ENCODE measurements around the gene DBNL.

Gene DBNL

GRCh38 chr7:44062180-44062902 lies 17.8 kb downstream of the DBNL start:
- TF ChIP-seq TAF1 (IDR thresholded peaks at IDR 0.05; ENCODE audit: borderline replicate concordance, low read depth, low read length) (no peak), POLR2A (IDR thresholded peaks at IDR 0.05; ENCODE audit: low read depth, low read length) (0 out of 2 replicates have a peak, but pooled peaks have one; percentile 37), POLR2AphosphoS5 (IDR thresholded peaks at IDR 0.05; ENCODE audit: low read depth, low read length) (0 out of 2 replicates have a peak, but pooled peaks have one; percentile 48)
- FAIRE-seq (no peak), DNase-seq (ENCODE audit: insufficient read length) (no peak)

GRCh38 chr7:44062903-44063295 lies 18.4 kb downstream of the DBNL start:
- DNase-seq (ENCODE audit: insufficient read length) (no peak), FAIRE-seq (no peak)
- TF ChIP-seq POLR2A (IDR thresholded peaks at IDR 0.05; ENCODE audit: low read depth, low read length): no peak
- no peak for TF ChIP-seq TAF1 (IDR thresholded peaks at IDR 0.05; ENCODE audit: borderline replicate concordance, low read depth, low read length)
- no peak for TF ChIP-seq POLR2AphosphoS5 (IDR thresholded peaks at IDR 0.05; ENCODE audit: low read depth, low read length)

- DNase-seq (ENCODE audit: insufficient read length): no peak
- FAIRE-seq: no peak
- TF ChIP-seq POLR2A (IDR thresholded peaks at IDR 0.05; ENCODE audit: low read depth, low read length) (no peak), POLR2AphosphoS5 (IDR thresholded peaks at IDR 0.05; ENCODE audit: low read depth, low read length) (no peak), TAF1 (IDR thresholded peaks at IDR 0.05; ENCODE audit: borderline replicate concordance, low read depth, low read length) (no peak)
Observed at GRCh38 chr7:44063547-44063893, 19.0 kb downstream of the DBNL start.

DNA sequence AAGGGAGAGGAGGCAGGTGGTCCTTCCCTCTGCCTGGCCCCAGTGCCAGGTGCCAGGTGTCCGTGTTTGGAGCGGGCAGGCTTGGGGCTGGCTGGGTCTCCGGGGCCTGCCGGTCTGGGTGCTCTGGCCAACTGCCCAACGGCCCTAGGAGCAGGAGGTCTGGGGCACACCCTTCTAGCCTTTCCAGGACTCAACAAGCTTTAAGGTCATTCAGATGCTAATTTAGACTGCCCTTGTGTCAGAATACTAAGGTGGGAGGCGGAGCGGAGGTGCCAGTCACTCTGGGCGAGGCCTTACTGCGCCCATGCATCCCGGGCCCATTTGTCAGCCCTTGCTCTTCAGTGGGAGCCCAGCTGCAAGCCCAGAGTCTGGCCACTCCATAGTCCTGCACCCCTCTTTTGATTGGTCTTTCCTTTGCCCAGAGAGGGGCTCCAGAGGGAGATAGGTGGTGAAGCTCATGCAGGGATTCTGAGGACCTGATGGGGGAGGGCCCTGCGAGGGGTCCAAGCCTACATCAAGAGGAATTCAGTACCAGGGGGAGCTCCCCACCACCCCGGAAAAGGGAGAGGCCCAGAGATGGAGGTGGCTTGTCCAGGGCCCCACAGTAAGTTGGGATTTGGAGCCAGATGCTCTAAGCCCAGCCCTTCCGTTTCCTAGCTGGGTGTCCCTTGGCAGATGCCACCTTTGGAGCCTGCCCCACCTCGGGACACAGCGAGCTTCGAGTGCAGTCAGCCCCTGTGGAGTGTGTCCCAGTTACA lies 19.6 kb downstream of the DBNL start:
- TF ChIP-seq POLR2AphosphoS5 (IDR thresholded peaks at IDR 0.05; ENCODE audit: low read depth, low read length): peak; percentile 55; the same call in 1 of the 2 replicates
- no peak for TF ChIP-seq TAF1 (IDR thresholded peaks at IDR 0.05; ENCODE audit: borderline replicate concordance, low read depth, low read length)
- 0 out of 2 replicates have a peak, but pooled peaks have one; percentile 16 for TF ChIP-seq POLR2A (IDR thresholded peaks at IDR 0.05; ENCODE audit: low read depth, low read length)
- DNase-seq (ENCODE audit: insufficient read length) (no peak), FAIRE-seq (no peak)

DNA sequence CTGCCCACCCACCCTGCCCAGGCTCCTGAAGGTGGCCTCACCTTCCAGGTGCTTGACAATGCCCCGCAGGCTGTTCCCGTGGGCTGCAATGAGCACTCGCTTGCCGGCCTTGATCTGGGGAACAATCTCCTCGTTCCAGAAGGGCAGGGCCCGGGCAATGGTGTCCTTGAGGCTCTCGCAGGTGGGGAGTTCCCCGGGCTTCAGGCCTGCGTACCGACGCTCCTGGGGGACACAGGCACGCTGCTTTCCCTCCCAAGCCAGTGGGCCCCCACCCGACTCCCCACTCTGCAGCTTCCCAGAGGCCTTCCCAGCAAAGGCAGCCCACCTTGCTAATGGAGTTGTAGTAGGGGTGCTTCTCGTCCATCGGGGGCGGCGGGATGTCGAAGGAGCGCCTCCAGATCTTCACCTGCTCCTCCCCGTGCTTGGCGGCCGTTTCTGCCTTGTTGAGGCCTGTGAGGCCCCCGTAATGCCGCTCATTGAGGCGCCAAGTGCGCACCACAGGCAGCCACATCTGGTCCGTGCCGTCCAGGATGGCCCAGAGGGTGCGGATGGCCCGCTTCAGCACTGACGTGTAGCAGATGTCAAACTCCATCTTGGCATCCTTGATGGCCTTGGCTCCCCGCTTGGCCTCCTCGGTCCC lies 20.4 kb downstream of the DBNL start:
- FAIRE-seq (no peak), DNase-seq (ENCODE audit: insufficient read length) (no peak)
- TF ChIP-seq POLR2AphosphoS5 (IDR thresholded peaks at IDR 0.05; ENCODE audit: low read depth, low read length) (no peak), TAF1 (IDR thresholded peaks at IDR 0.05; ENCODE audit: borderline replicate concordance, low read depth, low read length) (no peak), POLR2A (IDR thresholded peaks at IDR 0.05; ENCODE audit: low read depth, low read length) (no peak)

GRCh38 chr7:44065431-44066110 lies 21.1 kb downstream of the DBNL start, which contains the start of gene PGAM2:
Gene PGAM2 (minus strand): TSS chr7:44065567. CDS start chr7:44065529, 38 bp downstream.
- no peak for FAIRE-seq
- TF ChIP-seq POLR2A (IDR thresholded peaks at IDR 0.05; ENCODE audit: low read depth, low read length) (no peak), TAF1 (IDR thresholded peaks at IDR 0.05; ENCODE audit: borderline replicate concordance, low read depth, low read length) (no peak), POLR2AphosphoS5 (IDR thresholded peaks at IDR 0.05; ENCODE audit: low read depth, low read length) (peak; percentile 23; the same call in 1 of the 2 replicates)
- no peak for DNase-seq (ENCODE audit: insufficient read length)

DNA sequence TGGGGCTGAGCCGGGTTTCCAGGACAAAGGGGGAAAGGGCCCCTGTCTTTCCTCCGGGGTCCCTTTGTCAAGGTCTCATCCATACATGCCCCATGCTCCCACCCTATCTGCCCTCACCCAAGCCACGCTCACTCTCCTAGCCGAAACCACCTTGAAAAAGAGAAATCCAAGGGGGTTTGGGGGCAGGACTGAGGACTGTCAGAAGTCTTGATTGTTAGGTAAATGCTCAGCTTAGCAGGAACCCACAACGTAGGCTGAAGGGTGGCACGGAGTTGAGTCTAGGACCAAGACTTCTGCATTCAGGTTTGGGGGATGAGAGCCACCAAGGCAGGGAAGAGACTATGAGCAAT lies 21.6 kb downstream of the DBNL start:
- FAIRE-seq: no peak
- TF ChIP-seq POLR2A (IDR thresholded peaks at IDR 0.05; ENCODE audit: low read depth, low read length) (0 out of 2 replicates have a peak, but pooled peaks have one; percentile 11), POLR2AphosphoS5 (IDR thresholded peaks at IDR 0.05; ENCODE audit: low read depth, low read length) (no peak; the same call in none of the 2 replicates)
- DNase-seq (ENCODE audit: insufficient read length): no peak

- no peak for TF ChIP-seq POLR2A (IDR thresholded peaks at IDR 0.05; ENCODE audit: low read depth, low read length)
- no peak for TF ChIP-seq POLR2AphosphoS5 (IDR thresholded peaks at IDR 0.05; ENCODE audit: low read depth, low read length)
- TF ChIP-seq TAF1 (IDR thresholded peaks at IDR 0.05; ENCODE audit: borderline replicate concordance, low read depth, low read length): no peak
- FAIRE-seq: no peak
- DNase-seq (ENCODE audit: insufficient read length): no peak
Observed at GRCh38 chr7:44066494-44067063, 22.1 kb downstream of the DBNL start.

DNA sequence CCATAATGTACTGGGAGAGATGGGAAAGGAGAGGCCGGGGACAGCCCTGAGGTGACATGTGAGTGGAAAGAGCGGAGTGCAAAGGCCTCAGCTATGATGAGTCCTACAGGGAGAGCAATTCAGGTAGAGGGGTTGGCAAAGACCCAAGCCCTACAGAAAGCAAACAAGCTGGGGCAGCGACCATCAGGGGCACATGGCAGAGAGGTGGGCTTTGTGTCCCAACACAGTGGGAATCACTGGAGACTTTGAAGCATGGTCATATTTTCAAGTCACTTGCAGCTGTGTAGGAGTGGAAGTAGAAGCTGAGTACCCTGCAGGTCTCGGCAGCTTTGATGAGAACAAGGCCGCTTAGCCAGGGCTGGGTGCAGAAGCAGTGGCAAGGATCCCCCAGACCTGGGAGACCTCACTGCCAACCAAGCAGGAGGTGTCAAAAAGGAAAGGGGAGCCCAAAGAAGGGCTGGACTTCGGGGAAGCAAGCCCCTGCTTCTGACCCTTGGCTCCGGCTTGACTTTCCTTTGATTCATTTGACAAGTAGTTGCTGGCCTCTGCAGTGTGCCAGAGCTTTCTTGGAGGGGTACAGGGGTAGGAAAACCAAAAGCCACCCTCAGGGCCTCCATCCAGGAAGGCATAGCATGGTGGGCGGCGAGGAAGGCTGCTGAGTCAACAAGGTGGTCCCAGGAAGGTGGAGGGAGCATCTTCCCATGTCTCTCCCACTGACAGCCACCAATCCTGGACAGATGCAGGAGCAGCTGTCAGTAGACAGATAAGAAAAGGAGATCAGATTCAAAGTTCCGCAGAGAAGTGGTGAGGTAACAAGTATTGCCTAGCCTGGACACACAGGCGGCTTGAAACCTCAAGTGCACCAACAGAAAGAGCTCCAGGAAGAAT lies 22.8 kb downstream of the DBNL start:
- TF ChIP-seq POLR2A (IDR thresholded peaks at IDR 0.05; ENCODE audit: low read depth, low read length): peak; percentile 23; the same call in 1 of the 2 replicates
- no peak for TF ChIP-seq POLR2AphosphoS5 (IDR thresholded peaks at IDR 0.05; ENCODE audit: low read depth, low read length)
- FAIRE-seq: no peak
- DNase-seq (ENCODE audit: insufficient read length): no peak

DNA sequence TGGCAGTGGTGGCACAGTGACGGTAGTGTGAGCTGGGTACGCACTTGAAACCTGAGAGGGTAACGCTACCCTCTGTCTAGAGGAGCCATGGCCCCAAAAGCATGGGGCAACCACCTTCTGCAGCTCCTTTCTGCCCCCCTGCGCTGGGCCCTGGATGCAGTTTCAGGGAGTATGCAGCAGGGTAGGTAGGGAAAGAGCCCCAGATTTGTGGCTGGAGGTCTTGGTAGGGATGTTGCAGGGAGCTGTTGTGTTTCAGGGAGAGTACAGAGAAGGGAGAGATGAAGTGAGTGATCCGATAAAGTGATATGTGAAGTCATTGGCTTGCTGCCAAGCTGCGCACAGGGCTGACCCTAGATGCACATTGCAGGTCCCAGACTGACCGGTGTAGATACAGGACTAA lies 23.6 kb downstream of the DBNL start:
- DNase-seq (ENCODE audit: insufficient read length) (no peak), FAIRE-seq (no peak)
- TF ChIP-seq POLR2AphosphoS5 (IDR thresholded peaks at IDR 0.05; ENCODE audit: low read depth, low read length) (peak; percentile 56; the same call in 1 of the 2 replicates), TAF1 (IDR thresholded peaks at IDR 0.05; ENCODE audit: borderline replicate concordance, low read depth, low read length) (no peak), POLR2A (IDR thresholded peaks at IDR 0.05; ENCODE audit: low read depth, low read length) (peak; percentile 8; the same call in 1 of the 2 replicates)
